HG03139 (cell line): ENCODE data around the gene NAA80.
A peak's percentile ranks its signal among the peaks of the same experiment; 100 is the strongest.

Experiments used
- ATAC-seq: cut with Tn5 transposase; IDR thresholded peaks from one replicate; pipeline ENCODE4 v1.9.1; 2021; ENCODE audit not compliant: unreplicated experiment

Gene NAA80

GRCh38 chr3:50330330-50330729 is 31.1 kb upstream of the NAA80 start:
- ATAC-seq: no peak

- peak; percentile 75 for ATAC-seq
Observed at GRCh38 chr3:50327943-50328691, 28.9 kb upstream of the NAA80 start, which contains the start of gene TUSC2. TSS of gene TUSC2 (minus strand) at chr3:50328223. CDS start at chr3:50328099, 124 bp downstream.

- ATAC-seq: no peak
Observed at GRCh38 chr3:50327129-50327528, 27.9 kb upstream of the NAA80 start.

GRCh38 chr3:50326182-50326541 is 27.0 kb upstream of the NAA80 start:
- ATAC-seq: no peak

- no peak for ATAC-seq
Observed at GRCh38 chr3:50325497-50326181, 26.4 kb upstream of the NAA80 start.

DNA sequence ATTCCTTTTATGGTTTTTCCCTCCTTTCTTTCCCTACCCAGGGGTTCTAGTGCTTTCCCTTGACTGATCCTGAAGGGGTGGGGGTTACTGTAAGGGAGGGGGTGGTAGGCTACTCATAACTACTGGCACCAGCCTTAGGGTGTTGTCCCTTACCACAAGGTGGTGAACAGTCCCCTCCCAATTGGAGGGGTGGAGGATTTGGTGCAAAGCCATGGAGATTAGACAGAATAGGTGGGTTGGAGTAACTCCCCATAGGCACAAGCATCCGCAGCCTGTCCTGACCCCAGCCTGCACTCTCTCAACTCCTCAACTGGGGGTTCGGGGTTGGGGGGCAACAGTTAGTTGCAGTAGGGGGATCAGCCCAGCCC is 25.9 kb upstream of the NAA80 start:
- no peak for ATAC-seq

- no peak for ATAC-seq
Observed at GRCh38 chr3:50324351-50325112, 25.3 kb upstream of the NAA80 start.

- ATAC-seq: no peak
Observed at GRCh38 chr3:50323614-50324199, 24.5 kb upstream of the NAA80 start.

GRCh38 chr3:50323092-50323600 is 23.9 kb upstream of the NAA80 start:
- no peak for ATAC-seq

GRCh38 chr3:50322386-50323091 is 23.3 kb upstream of the NAA80 start, which contains the start of gene HYAL2:
TSS of gene HYAL2 (minus strand) at chr3:50322745. CDS start at chr3:50320489, 2,256 bp downstream.
- ATAC-seq: no peak

GRCh38 chr3:50322115-50322385 is 22.8 kb upstream of the NAA80 start:
- no peak for ATAC-seq

DNA sequence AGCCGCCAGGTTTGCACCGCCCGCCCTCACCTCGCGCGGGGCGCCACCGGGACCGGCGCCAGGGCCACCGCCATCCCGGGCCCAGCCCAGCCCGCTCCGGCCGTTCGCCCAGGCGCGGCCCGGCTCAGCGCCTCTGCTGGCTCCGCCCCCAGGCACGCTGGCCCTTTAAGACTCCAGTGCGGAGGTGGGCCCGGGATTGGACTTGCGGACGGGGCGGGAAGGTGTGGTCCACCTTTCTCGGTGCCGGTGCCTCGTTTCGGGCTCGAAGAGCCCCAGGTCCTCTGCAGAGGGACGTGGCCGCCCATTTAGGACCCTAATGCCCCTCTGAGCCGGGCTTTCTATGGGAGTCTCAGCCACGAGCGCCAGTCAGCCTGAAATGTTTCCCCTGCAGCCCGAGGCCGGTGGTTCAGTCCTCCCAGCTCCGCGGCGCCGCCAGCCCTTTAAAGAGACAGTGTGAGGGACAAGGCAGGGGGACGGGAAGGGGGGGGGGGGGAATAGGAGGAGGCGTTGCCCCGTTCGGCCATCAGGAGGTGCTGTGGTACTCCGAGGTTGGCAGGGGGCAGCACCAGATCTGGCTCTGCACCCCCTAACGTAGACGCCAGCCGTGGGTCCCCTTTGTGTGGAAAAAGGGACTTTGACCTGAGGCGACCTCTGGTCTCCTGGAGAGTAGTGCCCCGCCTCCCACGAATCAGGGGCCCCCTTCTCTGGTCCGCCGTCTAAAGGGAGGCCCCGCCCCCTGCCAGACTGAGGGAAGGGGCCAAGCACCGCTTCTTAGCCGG is 22.3 kb upstream of the NAA80 start:
- peak; percentile 65 for ATAC-seq

DNA sequence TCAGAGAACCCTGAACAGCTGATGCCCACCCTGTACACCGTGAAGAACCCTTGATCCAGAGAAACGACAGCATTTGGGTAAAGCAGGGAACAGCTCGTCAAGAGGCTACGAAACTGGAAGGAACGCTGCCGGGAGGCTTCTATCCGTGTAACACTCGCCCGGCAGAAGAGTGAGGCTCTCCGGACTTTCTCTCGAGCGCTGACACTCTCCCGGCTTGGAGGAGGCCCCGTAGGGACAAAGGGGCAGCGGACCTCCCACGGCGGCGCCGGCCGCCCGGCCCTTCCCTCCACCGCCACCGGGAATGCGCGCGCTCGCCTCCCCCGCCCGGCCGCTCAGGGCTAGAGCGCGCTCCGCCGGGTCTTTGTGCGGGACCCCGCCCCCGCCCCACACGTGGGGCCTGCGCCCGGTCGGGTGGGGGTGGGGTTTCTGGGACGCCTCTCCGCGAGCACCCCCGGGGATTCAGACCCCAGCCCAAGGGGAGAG is 21.7 kb upstream of the NAA80 start:
- peak; percentile 34 for ATAC-seq

- no peak for ATAC-seq
Observed at GRCh38 chr3:50319894-50320625, 20.9 kb upstream of the NAA80 start.

DNA sequence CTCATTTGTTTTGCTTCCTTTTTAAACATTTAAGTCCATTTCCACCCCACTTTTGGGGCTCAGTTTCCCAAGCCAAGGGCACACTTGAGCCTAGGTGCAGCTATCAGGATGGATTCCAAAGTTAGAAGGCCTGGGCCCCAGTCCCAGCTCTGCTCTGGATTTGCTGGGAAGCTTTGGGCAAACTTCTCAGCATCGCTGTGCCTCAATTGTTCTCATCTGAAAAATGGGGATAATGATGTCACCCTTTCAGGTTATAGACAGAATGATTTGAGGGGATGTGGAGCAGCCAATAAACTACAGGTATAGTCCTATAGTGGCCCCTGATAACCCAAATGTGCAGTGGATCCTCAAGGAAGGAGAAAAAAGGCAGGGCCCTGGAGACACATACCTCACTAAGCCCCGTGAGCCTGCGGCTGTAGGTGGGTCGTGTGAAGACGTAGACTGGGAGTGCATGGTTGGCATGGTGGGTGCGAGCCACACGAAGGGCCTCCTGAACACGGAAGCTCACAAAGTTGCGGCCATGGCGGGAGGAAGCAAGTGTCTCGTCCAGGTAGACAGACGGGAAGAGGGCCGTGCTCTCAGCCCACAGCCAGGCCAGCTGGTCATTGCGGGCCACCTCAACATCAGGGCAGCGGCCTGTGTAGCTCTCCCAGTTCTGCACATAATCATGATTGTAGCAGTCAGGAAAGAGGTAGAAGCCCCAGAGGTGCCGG is 20.1 kb upstream of the NAA80 start:
- no peak for ATAC-seq

DNA sequence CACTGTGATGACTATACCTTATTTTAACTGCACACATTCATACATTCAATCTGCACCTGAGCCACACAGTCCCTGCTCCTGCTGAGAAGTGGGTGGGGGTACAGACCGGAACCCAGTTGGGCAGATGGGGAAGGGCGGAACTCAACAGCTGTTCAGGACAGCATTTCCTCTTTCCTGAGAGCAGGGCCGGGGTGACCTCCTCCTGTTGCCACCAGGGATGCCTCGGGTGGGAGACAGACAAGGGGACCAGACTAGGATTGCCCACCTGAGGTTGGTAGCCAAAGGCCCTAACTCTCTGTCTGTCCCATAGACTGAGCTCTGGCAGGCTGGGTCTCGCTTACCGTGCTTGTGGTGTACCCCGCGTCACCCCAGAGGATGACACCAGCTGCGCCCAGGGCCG is 19.4 kb upstream of the NAA80 start:
- ATAC-seq: no peak

GRCh38 chr3:50318163-50318562 is 19.0 kb upstream of the NAA80 start:
- ATAC-seq: no peak

- ATAC-seq: no peak
Observed at GRCh38 chr3:50317300-50317699, 18.1 kb upstream of the NAA80 start.
